ENCODE data around the gene LAMA2. TPM values are rescaled to one million over a fixed set of nuclear protein-coding genes. Genes with fewer than 3 reads are reported as not detected.

Gene LAMA2
- total RNA-seq, 1 experiment from 2014 or later = 4.2 TPM

DNA sequence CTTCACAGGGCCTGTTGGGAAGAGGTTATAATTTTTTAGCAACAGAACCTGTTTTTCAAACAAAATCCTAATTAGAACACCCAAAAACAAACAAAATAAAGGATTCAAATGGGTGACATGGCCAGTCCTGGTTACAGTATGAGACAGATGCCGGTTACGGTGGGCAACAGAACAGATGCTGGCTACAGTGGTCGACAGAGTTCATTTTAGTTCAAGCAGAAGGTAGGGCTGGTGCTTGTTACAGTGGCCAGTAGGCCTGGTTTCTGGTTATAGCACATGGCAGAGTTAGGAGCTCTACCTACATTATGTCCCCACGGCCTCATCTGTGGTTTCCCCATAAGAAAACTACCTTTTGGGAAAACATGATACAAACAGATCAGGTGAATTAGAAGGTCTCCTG, 327.7 kb downstream of the LAMA2 start:
- H2AFZ ChIP-seq (ENCODE audit: low read length) = no peak overlapping the region
- H3K4me2 ChIP-seq (ENCODE audit: insufficient read depth, insufficient read length, low read length) = no peak overlapping the region
- H3K79me2 ChIP-seq (ENCODE audit: insufficient read depth, low read length) = no peaks in the 10 kb centered on the region
- no peaks in the 10 kb centered on the region for H3K79me1 ChIP-seq (ENCODE audit: insufficient read depth, low read depth, low read length, poor library complexity, severe bottlenecking)
- no peak overlapping the region for H3K56ac ChIP-seq (ENCODE audit: insufficient read length, low read depth, low read length)
- no peaks in the 10 kb centered on the region for H3K23me2 ChIP-seq (ENCODE audit: insufficient read length, low read depth, low read length, poor library complexity, severe bottlenecking)
- no peak overlapping the region for H3K4me3 Mint-ChIP-seq
- H3K4ac ChIP-seq (ENCODE audit: low read depth, low read length) = no peak overlapping the region
- no peak for DNase-seq
- H3K9me3 Mint-ChIP-seq = peaks cover 0 to 3% of the 10 kb centered on the region in 2 experiments; a peak in 1 of 5 replicates
- H2BK20ac ChIP-seq (ENCODE audit: low read depth, low read length, poor library complexity, severe bottlenecking) = no peak overlapping the region
- H2BK5ac ChIP-seq (ENCODE audit: insufficient read length, low read length) = no peak overlapping the region
- H3K27me3 Mint-ChIP-seq (ENCODE audit: low read depth) = no peaks in the 10 kb centered on the region
- H3K27ac ChIP-seq (ENCODE audit: insufficient read length, low read depth, low read length) = no peak overlapping the region
- TF ChIP-seq, protein P1, sequence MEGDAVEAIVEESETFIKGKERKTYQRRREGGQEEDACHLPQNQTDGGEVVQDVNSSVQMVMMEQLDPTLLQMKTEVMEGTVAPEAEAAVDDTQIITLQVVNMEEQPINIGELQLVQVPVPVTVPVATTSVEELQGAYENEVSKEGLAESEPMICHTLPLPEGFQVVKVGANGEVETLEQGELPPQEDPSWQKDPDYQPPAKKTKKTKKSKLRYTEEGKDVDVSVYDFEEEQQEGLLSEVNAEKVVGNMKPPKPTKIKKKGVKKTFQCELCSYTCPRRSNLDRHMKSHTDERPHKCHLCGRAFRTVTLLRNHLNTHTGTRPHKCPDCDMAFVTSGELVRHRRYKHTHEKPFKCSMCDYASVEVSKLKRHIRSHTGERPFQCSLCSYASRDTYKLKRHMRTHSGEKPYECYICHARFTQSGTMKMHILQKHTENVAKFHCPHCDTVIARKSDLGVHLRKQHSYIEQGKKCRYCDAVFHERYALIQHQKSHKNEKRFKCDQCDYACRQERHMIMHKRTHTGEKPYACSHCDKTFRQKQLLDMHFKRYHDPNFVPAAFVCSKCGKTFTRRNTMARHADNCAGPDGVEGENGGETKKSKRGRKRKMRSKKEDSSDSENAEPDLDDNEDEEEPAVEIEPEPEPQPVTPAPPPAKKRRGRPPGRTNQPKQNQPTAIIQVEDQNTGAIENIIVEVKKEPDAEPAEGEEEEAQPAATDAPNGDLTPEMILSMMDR (conservative IDR thresholded peaks at IDR 0.05) = no peak
- WGBS (ENCODE audit: extremely low coverage, insufficient read length, low lambda C conversion rate) = no CpG with 5 or more reads among the region's 4 CpGs
- no peak overlapping the region for H2AK5ac ChIP-seq (ENCODE audit: insufficient read length, low read length)
- no peak overlapping the region for H2BK15ac ChIP-seq (ENCODE audit: low read depth, low read length)
- peaks cover 0 to 7% of the 10 kb centered on the region in 2 experiments; a peak in 1 of 4 replicates for H3K4me1 Mint-ChIP-seq
- no peak overlapping the region for H3K23ac ChIP-seq (ENCODE audit: insufficient read length, low read depth, low read length)
- H3K14ac ChIP-seq (ENCODE audit: insufficient read depth, low read length) = no peak overlapping the region
- H3K9ac ChIP-seq (ENCODE audit: extremely low read depth, insufficient read length, low read length) = no peak overlapping the region
- H3K27me3 ChIP-seq (ENCODE audit: insufficient read depth, low read length) = no peaks in the 10 kb centered on the region
- H4K91ac ChIP-seq (ENCODE audit: insufficient read length, low read depth, low read length) = no peak overlapping the region
- no peaks in the 10 kb centered on the region for H3K36me3 Mint-ChIP-seq (ENCODE audit: insufficient read depth in 1 of 3, low read depth in 3 of 3)
- no peak overlapping the region for H3T11ph ChIP-seq (ENCODE audit: low read length)
- no peak overlapping the region for H2BK12ac ChIP-seq (ENCODE audit: insufficient read length, low read depth, low read length)
- H3K18ac ChIP-seq (ENCODE audit: insufficient read length, low read depth, low read length) = no peak overlapping the region
- H3K4me1 ChIP-seq (ENCODE audit: insufficient read depth, low read length) = no peaks in the 10 kb centered on the region; the same call in 1 of the 2 replicates
- no peaks in the 10 kb centered on the region for H3K9me3 ChIP-seq (ENCODE audit: control insufficient read depth, low read depth, low read length)
- H2BK120ac ChIP-seq (ENCODE audit: low read depth, low read length, poor library complexity, severe bottlenecking) = no peak overlapping the region
- H4K20me1 ChIP-seq (ENCODE audit: control insufficient read depth, insufficient read depth, insufficient read length) = no peaks in the 10 kb centered on the region
- H4K8ac ChIP-seq (replicated peaks; ENCODE audit: insufficient read length, low read depth, low read length) = no peak overlapping the region
- no peak overlapping the region for H4K5ac ChIP-seq (ENCODE audit: insufficient read length, low read depth, low read length)
- H3K27ac Mint-ChIP-seq = peak overlapping the region in 2 of 3 experiments; percentile 23 to 50; a peak in 1 of 7 replicates
